Osteoblast (primary cell): ENCODE results near the gene NRAP. TPM values are rescaled to one million over a fixed set of nuclear protein-coding genes. Genes with fewer than 3 reads are reported as not detected.

Experiments
- DNase-seq: peaks from one replicate; pipeline ENCODE4 v3.0.0; 2011; ENCODE audit warnings: low spot score, mixed read lengths; ENCODE audit not compliant: insufficient read length; ENCODE audit errors: missing footprints
- H2AFZ ChIP-seq: 2 replicates; pipeline ENCODE4 v1.6.0; 2011; ENCODE audit warnings: mild to moderate bottlenecking, low read length
- H3K27ac ChIP-seq: 2 replicates; pipeline ENCODE4 v1.5.1; 2011; ENCODE audit warnings: mild to moderate bottlenecking, low read depth, low read length, moderate library complexity
- H3K27me3 ChIP-seq: 2 replicates; pipeline ENCODE4 v1.6.0; 2012; ENCODE audit warnings: mild to moderate bottlenecking, control low read depth, inconsistent platforms, low read length, moderate library complexity; ENCODE audit not compliant: insufficient read depth
- H3K36me3 ChIP-seq: 2 replicates; pipeline ENCODE4 v1.5.1; 2011; ENCODE audit warnings: mild to moderate bottlenecking, low read length, control low read depth, moderate library complexity; ENCODE audit not compliant: insufficient read depth
- H3K4me1 ChIP-seq: 2 replicates; pipeline ENCODE4 v1.5.1; 2011; ENCODE audit warnings: mild to moderate bottlenecking, low read length, control low read depth, moderate library complexity; ENCODE audit not compliant: insufficient read depth
- H3K4me2 ChIP-seq: 2 replicates; pipeline ENCODE4 v1.6.0; 2011; ENCODE audit warnings: mild to moderate bottlenecking, low read length; ENCODE audit not compliant: insufficient read depth
- H3K4me3 ChIP-seq: fragments of 200-600 bp; sonication (generic); 3 replicates; pipeline ENCODE4 v1.5.1; 2012; ENCODE audit warnings: mild to moderate bottlenecking, low read length, inconsistent platforms; ENCODE audit not compliant: insufficient read depth
- H3K79me2 ChIP-seq: 2 replicates; pipeline ENCODE4 v1.6.0; 2012; ENCODE audit warnings: mild to moderate bottlenecking, low read length, control low read depth, inconsistent platforms; ENCODE audit not compliant: insufficient read depth
- H3K9me3 ChIP-seq: 2 replicates; pipeline ENCODE4 v1.5.1; 2011; ENCODE audit warnings: low read depth, low read length, control low read depth
- H4K20me1 ChIP-seq: 2 replicates; pipeline ENCODE4 v1.6.0; 2012; ENCODE audit warnings: mild to moderate bottlenecking, low read length, control low read depth; ENCODE audit not compliant: insufficient read depth
- CTCF ChIP-seq: IDR thresholded peaks from 2 replicates; pipeline ENCODE4 v1.5.1; 2011; ENCODE audit warnings: mild to moderate bottlenecking, low read depth, low read length, moderate library complexity; ENCODE audit errors: extremely low read depth
- total RNA-seq: library from RNA; depleted of rRNA; stranded (reverse); fragments of >200 nt; gene quantifications from 2 replicates; pipeline ENCODE4 v1.2.3, GENCODE V29; 2012

Gene NRAP
- total RNA-seq, 1 donor: not detected

GRCh38 chr10:113600569-113600968 lies 63.3 kb downstream of the NRAP start:
- H3K4me2 ChIP-seq: no peak overlapping the region
- no peaks in the 10 kb centered on the region for H3K79me2 ChIP-seq
- TF ChIP-seq CTCF: no peak
- DNase-seq: no peak
- H3K36me3 ChIP-seq: no peaks in the 10 kb centered on the region
- H2AFZ ChIP-seq: no peak overlapping the region
- no peaks in the 10 kb centered on the region for H4K20me1 ChIP-seq
- no peaks in the 10 kb centered on the region for H3K9me3 ChIP-seq
- no peak overlapping the region for H3K4me3 ChIP-seq
- no peak overlapping the region for H3K27ac ChIP-seq
- no peaks in the 10 kb centered on the region for H3K27me3 ChIP-seq
- H3K4me1 ChIP-seq: no peaks in the 10 kb centered on the region

- Histone ChIP-seq H2AFZ (no peak overlapping the region), H3K4me1 (no peaks in the 10 kb centered on the region), H3K4me2 (no peak overlapping the region), H3K36me3 (no peaks in the 10 kb centered on the region), H3K79me2 (no peaks in the 10 kb centered on the region), H4K20me1 (no peaks in the 10 kb centered on the region), H3K4me3 (no peak overlapping the region), H3K9me3 (no peaks in the 10 kb centered on the region), H3K27me3 (no peaks in the 10 kb centered on the region), H3K27ac (no peak overlapping the region)
- no peak for DNase-seq
- TF ChIP-seq CTCF: no peak
These were observed 69.2 kb downstream of the NRAP start for GRCh38 chr10:113594652-113595051.

DNA sequence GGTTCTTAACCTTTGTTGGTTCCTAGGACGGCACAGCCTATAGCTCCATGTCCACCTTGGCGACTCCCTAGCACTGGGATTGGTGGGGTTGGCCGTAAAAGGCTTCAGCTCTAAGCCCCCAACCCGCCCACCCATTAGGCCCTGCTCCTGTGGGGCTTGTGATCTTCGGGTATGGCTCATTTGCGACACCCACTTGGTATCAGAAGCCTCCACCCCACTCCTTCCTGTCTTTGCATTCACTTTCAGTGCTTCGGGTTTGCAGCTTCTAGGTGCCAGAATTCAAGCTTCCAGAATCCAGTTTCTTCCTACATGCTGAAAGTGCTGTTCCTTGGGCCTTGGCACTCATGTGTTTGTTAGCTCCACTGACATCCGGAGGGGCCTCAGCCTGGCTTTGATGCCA lies 71.5 kb downstream of the NRAP start:
- H3K79me2 ChIP-seq: no peaks in the 10 kb centered on the region
- H3K9me3 ChIP-seq: no peaks in the 10 kb centered on the region
- no peak overlapping the region for H3K27ac ChIP-seq
- no peaks in the 10 kb centered on the region for H3K4me1 ChIP-seq
- H3K27me3 ChIP-seq: no peaks in the 10 kb centered on the region
- no peak overlapping the region for H3K4me2 ChIP-seq
- no peak overlapping the region for H2AFZ ChIP-seq
- no peak for DNase-seq
- no peaks in the 10 kb centered on the region for H3K36me3 ChIP-seq
- no peak for TF ChIP-seq CTCF
- H4K20me1 ChIP-seq: no peaks in the 10 kb centered on the region
- no peak overlapping the region for H3K4me3 ChIP-seq

GRCh38 chr10:113590581-113590980 lies 73.3 kb downstream of the NRAP start:
- no peaks in the 10 kb centered on the region for H3K79me2 ChIP-seq
- H3K27ac ChIP-seq: no peak overlapping the region
- no peaks in the 10 kb centered on the region for H3K27me3 ChIP-seq
- no peak overlapping the region for H2AFZ ChIP-seq
- no peak overlapping the region for H3K4me3 ChIP-seq
- DNase-seq: no peak
- H4K20me1 ChIP-seq: no peaks in the 10 kb centered on the region
- H3K9me3 ChIP-seq: no peaks in the 10 kb centered on the region
- H3K4me2 ChIP-seq: no peak overlapping the region
- H3K4me1 ChIP-seq: no peaks in the 10 kb centered on the region
- no peak for TF ChIP-seq CTCF
- no peaks in the 10 kb centered on the region for H3K36me3 ChIP-seq
